BLaER1 treated with 17β-estradiol and CSF1 and Interleukin-3, amounts not matched to agents 10 nM and 100 nM (cell line): ENCODE data around the gene PDXK.

Experiments used
- H3K27ac ChIP-seq, 11 experiments: shearing (Covaris generic); formaldehyde crosslinking; 2 replicates each; pipeline ENCODE4 v1.8.1; 2022
- H3K27me3 ChIP-seq, 11 experiments: shearing (Covaris generic); formaldehyde crosslinking; 2 replicates each; pipeline ENCODE4 v1.8.1; 2022
- H3K36me3 ChIP-seq, 11 experiments: shearing (Covaris generic); formaldehyde crosslinking; 2 replicates each; pipeline ENCODE4 v1.8.1; 2022
- H3K4me1 ChIP-seq, 10 experiments: shearing (Covaris generic); formaldehyde crosslinking; 2 replicates each; pipeline ENCODE4 v1.8.1; 2022
- H3K4me2 ChIP-seq, 11 experiments: shearing (Covaris generic); formaldehyde crosslinking; 2 replicates each; pipeline ENCODE4 v1.8.1; 2022
- H3K4me3 ChIP-seq, 10 experiments: shearing (Covaris generic); formaldehyde crosslinking; 2 replicates each; pipeline ENCODE4 v1.8.1; 2022
- H3K9ac ChIP-seq, 11 experiments: shearing (Covaris generic); formaldehyde crosslinking; 2 replicates each; pipeline ENCODE4 v1.8.1; 2022
- H3K9me3 ChIP-seq, 11 experiments: shearing (Covaris generic); formaldehyde crosslinking; replicated peaks in 1 of 11; 2 replicates each; pipeline ENCODE4 v1.8.1; 2022
- H4K20me1 ChIP-seq, 11 experiments: shearing (Covaris generic); formaldehyde crosslinking; 2 replicates each; pipeline ENCODE4 v1.8.1; 2022
- Cebpa-rat ChIP-seq, 11 experiments: shearing (Covaris generic); IDR thresholded peaks; 2 replicates each; pipeline ENCODE4 v1.8.1; 2022

Gene PDXK

DNA sequence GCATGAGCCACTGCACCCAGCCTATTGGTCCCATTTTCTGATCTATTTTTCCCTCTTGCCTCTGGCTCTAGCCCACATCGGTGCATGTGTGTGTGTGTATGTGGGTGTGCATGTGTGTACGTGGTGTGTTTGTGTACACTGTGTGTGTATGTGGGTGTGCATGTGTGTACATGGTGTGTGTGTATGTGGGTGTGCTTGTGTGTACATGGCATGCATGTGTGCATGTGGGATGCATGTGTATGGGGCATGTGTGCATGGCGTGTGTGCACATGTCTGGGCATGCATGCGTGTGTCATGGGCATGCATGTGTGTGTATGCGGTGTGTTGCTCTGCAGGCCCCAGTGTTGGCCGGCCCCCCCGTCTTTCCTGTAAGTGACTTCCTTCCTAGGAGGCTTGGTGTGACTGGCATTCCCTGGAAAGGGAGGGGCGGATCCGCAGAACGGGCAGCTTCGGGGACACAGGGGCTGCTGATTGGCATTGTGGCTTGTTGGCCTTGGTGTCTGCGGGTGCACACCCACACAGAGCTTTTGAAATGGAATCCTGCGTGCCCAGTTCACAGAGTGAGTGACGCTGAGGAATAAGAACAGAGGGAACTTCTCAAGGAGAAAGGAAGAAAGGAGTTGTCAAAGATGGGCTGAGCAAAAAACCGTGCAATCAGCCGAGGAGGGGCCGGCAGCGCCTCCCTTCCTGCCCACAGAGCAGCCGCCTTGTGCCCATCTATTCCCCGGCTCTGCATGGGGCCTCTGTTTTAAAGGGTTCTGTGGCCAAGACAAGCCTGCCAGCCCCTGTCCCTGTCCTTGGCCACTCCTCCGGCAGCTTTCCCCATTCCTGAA, 8.0 kb downstream of the PDXK start:
- Histone ChIP-seq H3K9me3 (no peaks in the 10 kb centered on the region), H3K9ac (peak overlapping the region; percentile 5 to 80 (median 72); a peak in 19 of 22 replicates), H3K27me3 (no peaks in the 10 kb centered on the region), H3K27ac (peak overlapping the region in 10 of 11 experiments; percentile 73 to 91 (median 87); a peak in 20 of 22 replicates), H3K36me3 (peaks cover 0 to 45% (median 24%) of the 10 kb centered on the region in 11 experiments; a peak in 20 of 22 replicates), H3K4me3 (peak overlapping the region in 8 of 10 experiments; percentile 38 to 68 (median 50); a peak in 14 of 20 replicates), H3K4me1 (peaks cover 68 to 99% (median 97%) of the 10 kb centered on the region in 10 experiments), H4K20me1 (peaks cover 17 to 86% (median 36%) of the 10 kb centered on the region in 11 experiments; a peak in 20 of 22 replicates), H3K4me2 (peak overlapping the region; percentile 93 to 100 (median 99))
- TF ChIP-seq Cebpa-rat (IDR thresholded peaks at IDR 0.05): no peak

DNA sequence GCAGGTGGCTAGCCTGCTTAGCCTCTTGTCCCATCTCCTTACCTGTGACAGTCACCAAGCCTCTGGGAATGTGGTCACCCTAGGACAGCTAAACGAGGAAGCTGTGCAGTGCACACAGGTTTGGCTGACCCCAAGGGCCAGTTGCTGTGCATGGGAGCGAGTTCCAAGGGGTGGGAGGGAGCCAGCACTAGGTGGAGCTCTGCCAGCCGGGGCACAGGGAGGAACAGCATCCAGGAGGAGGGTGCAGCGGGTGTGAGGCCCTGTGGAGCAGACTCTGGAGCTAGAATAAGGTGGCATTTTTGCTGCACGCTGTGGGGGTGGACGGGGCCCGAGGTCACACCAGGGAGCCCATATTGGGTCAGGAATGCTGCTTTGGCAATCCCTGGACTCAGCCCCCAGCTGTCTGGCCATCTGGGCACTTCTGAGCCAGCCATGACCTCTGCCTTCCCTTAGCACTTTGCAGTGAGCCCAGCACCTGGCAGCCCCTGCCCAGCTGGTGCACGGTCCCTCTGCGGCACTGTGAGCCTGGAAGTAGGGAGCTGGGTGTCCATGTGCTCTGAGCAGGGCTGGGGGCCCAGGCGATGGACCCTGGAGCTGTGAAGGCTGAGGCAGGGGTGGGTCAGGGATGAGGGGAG, 8.7 kb downstream of the PDXK start:
- no peaks in the 10 kb centered on the region for H3K27me3 ChIP-seq
- peaks cover 17 to 86% (median 36%) of the 10 kb centered on the region in 11 experiments; a peak in 21 of 22 replicates for H4K20me1 ChIP-seq
- peaks cover 68 to 99% (median 97%) of the 10 kb centered on the region in 10 experiments for H3K4me1 ChIP-seq
- no peak for TF ChIP-seq Cebpa-rat (IDR thresholded peaks at IDR 0.05)
- H3K36me3 ChIP-seq: peaks cover 0 to 45% (median 25%) of the 10 kb centered on the region in 11 experiments; a peak in 20 of 22 replicates
- peak overlapping the region; percentile 66 to 80 (median 72) for H3K9ac ChIP-seq
- peak overlapping the region; percentile 35 to 68 (median 50); a peak in 19 of 20 replicates for H3K4me3 ChIP-seq
- H3K27ac ChIP-seq: peak overlapping the region; percentile 55 to 91 (median 87)
- no peaks in the 10 kb centered on the region for H3K9me3 ChIP-seq
- H3K4me2 ChIP-seq: peak overlapping the region; percentile 93 to 100 (median 99)

DNA sequence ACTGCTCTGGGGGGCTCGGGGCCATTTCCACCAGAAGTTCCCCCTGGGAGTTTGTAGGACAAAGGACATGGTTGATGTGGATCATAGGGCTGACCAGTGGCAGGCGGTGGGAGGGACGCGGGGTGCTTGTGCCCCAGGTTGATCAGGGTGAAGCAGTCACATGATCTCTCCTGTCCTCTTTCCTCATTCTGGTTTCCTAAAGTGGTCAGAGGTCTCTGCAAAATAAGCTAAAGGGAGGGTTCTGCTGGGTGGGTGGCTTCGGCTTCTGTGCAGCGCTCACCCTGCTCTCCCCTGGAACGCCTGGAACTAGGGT, 9.2 kb downstream of the PDXK start:
- Histone ChIP-seq H3K9me3 (no peaks in the 10 kb centered on the region), H3K4me2 (peak overlapping the region; percentile 93 to 100 (median 99)), H3K36me3 (peaks cover 0 to 43% (median 24%) of the 10 kb centered on the region in 11 experiments; a peak in 20 of 22 replicates), H3K27ac (peak overlapping the region; percentile 55 to 91 (median 87)), H4K20me1 (peaks cover 20 to 85% (median 39%) of the 10 kb centered on the region in 11 experiments; a peak in 21 of 22 replicates), H3K4me3 (peak overlapping the region; percentile 35 to 68 (median 50)), H3K4me1 (peaks cover 69 to 99% (median 97%) of the 10 kb centered on the region in 10 experiments), H3K9ac (peak overlapping the region; percentile 66 to 80 (median 72)), H3K27me3 (no peaks in the 10 kb centered on the region)
- TF ChIP-seq Cebpa-rat (IDR thresholded peaks at IDR 0.05): no peak

DNA sequence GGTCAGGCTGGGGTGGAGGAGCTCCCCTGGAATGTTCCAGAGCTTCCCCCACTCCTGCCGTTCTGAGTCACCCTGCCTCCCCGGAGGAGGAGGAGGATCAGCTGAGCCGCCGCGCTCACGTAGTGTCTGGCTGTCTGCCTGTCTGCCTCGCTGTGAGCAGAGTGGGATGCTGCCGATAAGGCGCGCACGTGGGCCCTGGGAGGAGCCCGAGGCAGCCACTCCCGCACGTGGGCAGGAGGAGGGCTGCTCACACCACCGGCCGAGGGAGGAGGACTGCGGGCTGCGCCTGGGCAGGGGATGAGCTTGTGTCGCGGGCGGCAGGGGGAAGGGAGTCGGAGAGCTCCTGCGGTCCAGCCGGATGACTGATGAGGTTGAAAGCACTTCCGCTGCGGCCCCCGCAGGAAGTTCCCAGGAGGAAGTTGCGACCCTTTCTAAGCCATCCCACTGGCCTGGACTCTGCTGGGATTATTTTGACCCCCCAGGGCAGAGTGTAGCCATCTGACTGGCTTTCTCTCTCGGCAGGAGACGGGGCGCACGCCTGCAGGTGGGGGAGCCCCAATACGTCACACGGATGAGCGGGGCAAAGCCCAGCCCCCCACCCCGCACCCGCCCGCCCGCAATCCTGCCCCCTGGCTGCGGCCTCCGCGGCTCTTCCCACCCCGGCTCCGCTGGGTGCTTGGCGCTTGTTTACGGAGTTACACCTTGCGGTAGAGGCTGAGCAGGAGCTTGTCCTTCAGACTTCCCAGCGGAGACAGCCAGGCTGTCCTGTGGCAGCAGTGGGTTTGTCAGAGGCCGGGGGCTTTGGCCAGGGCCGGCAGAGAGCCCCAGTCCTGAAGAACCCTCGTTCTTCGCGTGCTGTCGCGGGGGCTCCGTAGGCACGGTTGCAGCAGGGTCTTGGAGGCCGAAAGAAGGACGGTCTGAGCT, 9.8 kb downstream of the PDXK start:
- peaks cover 25 to 85% (median 39%) of the 10 kb centered on the region in 11 experiments for H4K20me1 ChIP-seq

DNA sequence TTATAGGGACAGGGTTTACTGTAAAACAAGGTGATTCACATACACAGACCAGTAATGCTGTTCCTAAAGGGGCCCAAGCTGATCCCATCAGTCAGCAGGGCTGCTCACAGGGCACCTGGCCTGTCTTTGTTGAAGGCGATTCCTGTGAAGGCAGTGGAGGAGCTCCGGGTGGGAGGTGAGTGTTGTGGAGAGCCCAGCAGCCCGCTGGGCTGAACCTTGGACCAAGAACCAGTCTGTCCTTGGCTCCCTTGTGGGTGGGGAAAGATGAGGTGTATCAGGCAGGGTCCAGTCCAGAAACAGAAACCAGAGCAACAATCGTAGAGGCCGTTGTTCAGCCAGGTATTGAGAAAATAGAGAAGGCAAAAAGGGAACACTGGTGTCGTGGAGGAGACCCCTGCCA, 12.5 kb downstream of the PDXK start:
- Histone ChIP-seq H3K9ac (0 out of 22 replicates have a peak overlapping the region, but pooled peaks of 2 of the 11 experiments have one; percentile 4 to 6), H3K27me3 (peaks cover 0 to 6% (median 0%) of the 10 kb centered on the region in 11 experiments; a peak in 3 of 22 replicates), H3K4me1 (peaks cover 71 to 99% (median 97%) of the 10 kb centered on the region in 10 experiments), H3K27ac (peak overlapping the region in 2 of 11 experiments; percentile 13 to 19; a peak in 2 of 22 replicates), H4K20me1 (peaks cover 53 to 87% (median 60%) of the 10 kb centered on the region in 11 experiments), H3K4me2 (peak overlapping the region in 9 of 11 experiments; percentile 25 to 100 (median 99); a peak in 15 of 22 replicates), H3K36me3 (peaks cover 0 to 58% (median 33%) of the 10 kb centered on the region in 11 experiments; a peak in 14 of 22 replicates), H3K4me3 (no peak overlapping the region), H3K9me3 (peaks cover 0 to 5% (median 0%) of the 10 kb centered on the region in 11 experiments; a peak in 6 of 22 replicates)
- TF ChIP-seq Cebpa-rat (IDR thresholded peaks at IDR 0.05): no peak

More for the DNA sequence above, 9.8 kb downstream of the PDXK start:
- Histone ChIP-seq H3K27me3 (no peaks in the 10 kb centered on the region), H3K36me3 (peaks cover 0 to 39% (median 20%) of the 10 kb centered on the region in 11 experiments; a peak in 20 of 22 replicates), H3K9me3 (no peaks in the 10 kb centered on the region), H3K27ac (peak overlapping the region; percentile 55 to 91 (median 87)), H3K4me1 (peaks cover 71 to 99% (median 97%) of the 10 kb centered on the region in 10 experiments), H3K9ac (peak overlapping the region; percentile 66 to 80 (median 72)), H3K4me2 (peak overlapping the region; percentile 93 to 100 (median 99)), H3K4me3 (peak overlapping the region; percentile 35 to 68 (median 50))
- TF ChIP-seq Cebpa-rat (IDR thresholded peaks at IDR 0.05): no peak

DNA sequence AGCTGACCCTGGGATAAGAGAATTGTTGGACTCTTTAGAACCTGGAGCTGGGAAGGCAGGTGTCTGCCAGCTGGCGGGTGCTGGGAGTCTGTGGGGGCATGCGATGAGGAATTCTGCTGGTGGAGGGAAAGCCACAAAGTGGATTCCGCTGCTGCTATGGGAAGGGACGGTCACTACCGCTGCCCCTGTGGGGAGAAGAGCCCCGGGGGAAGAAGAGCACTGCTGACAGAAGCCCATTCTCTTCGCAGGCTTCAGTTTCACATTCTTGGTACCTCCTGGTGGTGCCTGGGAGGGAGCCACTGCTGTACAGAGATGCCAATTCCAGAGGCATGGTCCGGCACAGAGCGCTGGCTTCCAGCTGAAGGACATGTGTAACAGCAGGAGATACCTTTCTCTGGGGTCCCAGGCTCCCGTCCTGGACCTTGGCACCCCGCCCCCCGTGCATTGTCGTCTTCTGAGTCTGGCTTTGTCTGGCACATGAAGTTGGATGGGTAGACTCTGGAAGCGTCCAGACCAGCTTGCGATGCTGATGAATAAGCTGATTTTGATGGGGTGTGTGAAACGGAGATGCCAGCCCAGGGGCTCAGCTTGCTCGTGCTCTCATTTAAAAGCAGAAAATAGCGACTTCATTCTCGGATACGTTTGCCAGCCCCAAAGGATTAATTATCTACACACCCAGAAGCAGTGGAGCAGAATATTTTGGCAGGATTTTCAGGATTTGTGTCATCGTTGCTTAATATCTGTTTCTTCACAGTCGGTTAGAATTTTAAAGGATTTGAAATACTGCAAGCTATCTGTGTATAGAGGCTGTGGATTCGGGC, 13.2 kb downstream of the PDXK start:
- peaks cover 68 to 99% (median 97%) of the 10 kb centered on the region in 10 experiments for H3K4me1 ChIP-seq
- no peak overlapping the region for H3K4me3 ChIP-seq

DNA sequence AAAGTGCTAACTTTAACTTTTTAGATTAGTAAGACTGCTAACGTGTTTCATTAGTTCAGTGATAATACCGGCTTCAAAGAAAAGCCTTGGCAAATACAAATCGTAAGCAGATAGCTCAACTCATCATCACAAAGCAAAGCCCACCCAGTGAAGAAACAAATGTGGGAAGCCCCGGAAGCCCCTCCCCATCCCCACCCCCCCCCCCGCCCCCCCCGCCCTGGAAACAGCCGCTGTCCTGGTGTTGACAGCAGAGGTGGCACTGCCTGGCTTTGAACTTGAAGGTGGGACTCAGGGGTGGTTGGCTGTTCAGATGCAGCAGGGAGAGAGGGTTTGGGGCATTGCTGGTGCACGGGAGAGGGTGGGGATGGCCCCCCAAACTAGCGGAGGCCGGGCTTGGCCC, 14.1 kb downstream of the PDXK start:
- TF ChIP-seq Cebpa-rat (IDR thresholded peaks at IDR 0.05): no peak
- Histone ChIP-seq H3K9ac (peak overlapping the region in 5 of 11 experiments; percentile 9 to 50 (median 20); a peak in 3 of 22 replicates), H3K27me3 (peaks cover 0 to 6% (median 0%) of the 10 kb centered on the region in 11 experiments; a peak in 3 of 22 replicates), H3K27ac (peak overlapping the region in 2 of 11 experiments; percentile 14 to 38; a peak in 1 of 22 replicates), H3K4me2 (peak overlapping the region; percentile 76 to 100 (median 93)), H3K4me3 (no peak overlapping the region; a peak in 1 of 20 replicates), H3K36me3 (peaks cover 0 to 74% (median 49%) of the 10 kb centered on the region in 11 experiments; a peak in 19 of 22 replicates), H3K4me1 (peaks cover 58 to 99% (median 94%) of the 10 kb centered on the region in 10 experiments), H4K20me1 (peaks cover 61 to 90% (median 76%) of the 10 kb centered on the region in 11 experiments), H3K9me3 (peaks cover 0 to 12% (median 0%) of the 10 kb centered on the region in 11 experiments; a peak in 6 of 22 replicates)

More for the DNA sequence above, 13.2 kb downstream of the PDXK start:
- Histone ChIP-seq H3K36me3 (peaks cover 0 to 64% (median 39%) of the 10 kb centered on the region in 11 experiments; a peak in 17 of 22 replicates), H3K9ac (peak overlapping the region in 2 of 11 experiments; percentile 4 to 6; a peak in 1 of 22 replicates), H3K27me3 (peaks cover 0 to 6% (median 0%) of the 10 kb centered on the region in 11 experiments; a peak in 3 of 22 replicates), H3K27ac (peak overlapping the region in 1 of 11 experiments; percentile 13; a peak in 2 of 22 replicates), H3K9me3 (peaks cover 0 to 12% (median 0%) of the 10 kb centered on the region in 11 experiments; a peak in 6 of 22 replicates), H3K4me2 (peak overlapping the region in 9 of 11 experiments; percentile 25 to 100 (median 98); a peak in 18 of 22 replicates), H4K20me1 (peaks cover 59 to 88% (median 66%) of the 10 kb centered on the region in 11 experiments)
- no peak for TF ChIP-seq Cebpa-rat (IDR thresholded peaks at IDR 0.05)
